GM15510 (cell line): ENCODE measurements around the gene SLC25A27.

ENCODE experiments used
- POLR2A ChIP-seq: IDR thresholded peaks from 3 replicates; pipeline ENCODE4 v1.6.1; 2011; ENCODE audit warnings: borderline replicate concordance; ENCODE audit not compliant: insufficient read length; ENCODE audit errors: extremely low read depth

SLC25A27 gene

DNA sequence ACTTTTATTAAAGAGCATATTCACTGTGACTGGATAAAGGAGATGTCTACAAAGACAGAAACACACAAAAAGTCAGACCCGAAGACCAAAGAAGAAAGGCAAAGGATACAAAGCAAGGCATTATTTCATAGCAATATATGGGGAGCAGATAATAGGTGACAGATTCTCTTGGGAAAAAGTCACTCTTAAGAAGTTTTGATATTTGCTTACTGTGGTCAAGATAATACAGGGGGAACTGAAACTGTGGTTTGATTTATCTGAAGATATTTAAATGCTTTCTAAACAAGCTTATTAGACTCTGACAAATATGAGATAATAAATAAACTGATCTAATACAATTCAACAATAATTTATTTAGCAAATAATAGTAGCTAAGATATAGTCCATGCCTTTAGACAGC lies 14.8 kb upstream of the SLC25A27 start:
- TF ChIP-seq POLR2A, result no peak

DNA sequence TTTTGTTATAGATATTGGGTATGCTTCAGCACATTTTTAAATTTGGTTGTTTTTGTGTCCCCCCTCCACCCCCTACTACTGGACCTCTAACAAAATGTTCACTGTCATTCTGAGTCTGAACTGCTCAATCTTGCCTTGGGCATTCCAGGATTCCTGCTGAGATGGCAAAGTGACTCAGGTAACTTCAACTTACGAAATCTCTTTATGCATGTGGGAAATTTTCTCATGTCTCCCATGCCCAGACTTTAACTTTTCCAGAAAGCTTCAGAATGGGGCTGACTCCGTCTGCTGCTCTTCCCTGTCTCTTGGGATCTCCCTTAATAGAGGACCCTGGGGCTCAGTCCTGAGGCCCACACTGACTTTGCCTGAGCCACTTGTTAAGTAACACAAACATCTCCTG lies 14.1 kb upstream of the SLC25A27 start:
- no peak for TF ChIP-seq POLR2A

DNA sequence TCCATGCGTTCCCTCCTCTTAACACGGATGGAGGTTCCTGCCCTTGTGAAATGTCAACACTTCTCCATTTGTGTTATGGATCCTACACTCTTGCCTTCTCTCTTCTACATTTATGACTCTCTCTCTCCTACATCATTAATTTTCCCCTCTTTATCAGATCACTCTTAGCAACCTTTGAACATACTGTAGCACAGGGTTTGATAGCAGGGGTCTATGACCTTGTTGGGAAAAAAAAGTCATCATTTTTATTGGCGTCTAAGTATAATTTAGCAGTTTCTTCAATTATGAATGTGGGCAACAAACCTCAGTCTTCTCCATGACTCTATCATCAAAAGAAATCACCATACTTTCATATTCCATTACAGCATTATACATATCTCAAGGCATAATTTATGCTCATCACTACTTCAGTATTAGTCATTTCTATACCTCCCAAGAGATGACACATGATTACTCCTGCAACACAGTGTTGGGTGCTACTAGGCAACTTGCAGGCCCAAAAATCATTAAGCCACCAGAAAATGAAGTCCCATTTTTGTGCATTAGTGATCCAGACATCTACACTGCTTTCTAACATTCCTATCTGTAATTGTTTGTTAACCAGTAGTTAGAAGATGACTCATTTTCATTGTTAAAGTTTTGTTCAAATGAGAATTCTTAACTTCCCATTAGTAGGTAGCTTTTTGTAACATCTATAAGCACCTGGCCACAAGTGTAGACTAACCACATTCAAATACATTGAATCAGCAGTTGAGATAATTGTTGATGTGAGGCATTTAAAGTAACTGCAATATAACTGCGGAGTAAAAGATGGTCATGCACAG lies 9.6 kb upstream of the SLC25A27 start:
- no peak for TF ChIP-seq POLR2A

DNA sequence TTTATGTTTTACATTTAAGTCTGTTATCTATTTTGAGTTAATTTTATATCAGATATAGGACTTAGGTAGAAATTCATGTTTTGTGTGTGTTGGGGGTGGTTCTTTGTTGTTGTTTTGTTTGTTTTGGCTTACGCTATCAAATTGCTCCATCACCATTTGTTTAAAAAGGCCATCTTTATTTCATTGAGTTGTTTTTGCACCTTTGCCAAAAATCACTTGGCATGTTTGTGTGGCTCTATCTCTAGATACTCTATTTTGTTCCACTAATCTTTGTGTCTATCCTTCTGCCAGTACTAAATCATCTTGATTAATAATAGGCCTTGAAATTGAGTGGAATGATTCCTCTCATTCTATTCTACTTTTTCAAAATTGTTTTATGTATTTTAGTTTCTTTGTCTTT lies 7.5 kb upstream of the SLC25A27 start:
- TF ChIP-seq POLR2A, result no peak

DNA sequence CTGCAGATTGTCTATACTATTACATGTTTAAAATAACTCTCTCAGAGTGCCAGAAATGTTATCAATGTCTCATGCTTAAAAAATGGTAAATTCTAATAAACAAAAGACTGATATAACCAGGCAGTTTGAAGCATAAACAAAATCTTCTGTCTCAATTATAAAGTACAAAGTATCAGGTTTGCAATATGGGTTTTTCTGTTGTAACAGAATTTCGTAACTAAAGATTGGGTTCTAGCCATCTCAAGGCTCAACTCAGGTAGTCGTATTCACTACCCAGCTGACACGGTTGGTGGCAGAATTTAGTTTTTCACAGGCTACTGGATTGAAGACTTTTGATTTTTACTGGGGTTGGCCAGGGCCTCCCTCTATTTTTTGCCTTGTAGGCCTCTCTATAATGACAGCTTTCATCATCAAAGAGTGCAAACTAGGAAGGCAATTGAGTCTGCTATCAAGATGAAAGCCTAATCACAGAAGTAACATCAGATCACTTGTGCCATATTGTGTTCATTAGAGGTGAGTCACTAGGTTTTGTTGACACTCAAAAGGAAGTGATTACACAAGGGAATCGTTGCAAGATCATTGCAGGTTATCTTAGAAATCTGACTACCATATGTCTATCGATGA lies 3.8 kb upstream of the SLC25A27 start:
- no peak for TF ChIP-seq POLR2A

DNA sequence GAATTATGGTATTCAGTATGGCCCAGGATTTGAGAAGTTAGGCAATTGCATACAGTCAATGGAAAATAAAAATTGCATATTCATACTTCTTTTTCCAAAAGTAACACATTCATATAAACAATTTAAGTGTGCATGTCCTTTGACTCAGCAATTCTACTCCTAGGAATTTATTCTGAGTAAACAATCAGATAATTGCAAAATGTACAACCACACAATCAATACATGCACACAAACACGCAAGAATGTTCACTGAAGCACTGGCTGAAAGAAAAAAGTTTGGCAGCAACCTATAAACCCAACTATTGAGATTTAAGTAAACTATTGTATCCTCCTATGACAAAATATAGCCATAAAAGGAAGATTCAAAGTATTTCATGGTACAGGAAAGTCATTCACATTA lies 1.8 kb upstream of the SLC25A27 start:
- TF ChIP-seq POLR2A, result no peak

DNA sequence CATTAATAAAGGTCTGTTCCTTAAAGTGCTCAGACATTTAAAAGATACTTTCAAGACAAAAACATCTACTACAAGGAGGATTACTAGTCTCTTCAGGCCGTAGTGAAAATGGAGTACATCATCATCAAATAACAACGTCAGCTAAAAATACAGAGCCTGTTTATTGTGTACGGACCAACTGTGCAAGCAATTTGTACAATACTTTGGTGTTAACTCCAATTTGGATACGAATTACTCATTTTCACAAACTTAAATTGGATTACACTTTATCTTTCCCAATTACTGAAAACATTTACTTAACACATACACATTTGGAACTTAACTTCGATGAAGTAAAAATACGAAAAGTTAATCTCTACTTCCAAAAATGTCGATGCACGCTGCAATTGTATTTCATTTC lies 959 bp upstream of the SLC25A27 start:
- no peak for TF ChIP-seq POLR2A

DNA sequence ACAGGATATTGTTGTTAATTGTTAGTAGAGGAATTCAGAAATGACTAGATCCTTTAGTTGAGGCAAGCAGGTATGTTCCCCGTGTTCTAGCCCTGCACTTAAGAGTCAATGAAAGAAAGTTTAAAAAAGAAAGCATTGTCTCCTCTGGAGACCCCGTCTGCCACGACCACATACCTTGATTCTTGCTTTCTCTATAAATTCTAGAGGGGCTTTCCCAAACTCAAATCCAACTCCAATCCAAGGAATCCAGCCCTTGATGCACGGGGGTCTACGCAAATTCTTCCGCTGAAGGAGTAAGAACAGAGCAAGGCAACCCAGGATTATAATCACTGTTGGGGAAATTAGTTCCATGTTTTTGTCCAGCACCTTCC lies 558 bp upstream of the SLC25A27 start:
- no peak for TF ChIP-seq POLR2A

DNA sequence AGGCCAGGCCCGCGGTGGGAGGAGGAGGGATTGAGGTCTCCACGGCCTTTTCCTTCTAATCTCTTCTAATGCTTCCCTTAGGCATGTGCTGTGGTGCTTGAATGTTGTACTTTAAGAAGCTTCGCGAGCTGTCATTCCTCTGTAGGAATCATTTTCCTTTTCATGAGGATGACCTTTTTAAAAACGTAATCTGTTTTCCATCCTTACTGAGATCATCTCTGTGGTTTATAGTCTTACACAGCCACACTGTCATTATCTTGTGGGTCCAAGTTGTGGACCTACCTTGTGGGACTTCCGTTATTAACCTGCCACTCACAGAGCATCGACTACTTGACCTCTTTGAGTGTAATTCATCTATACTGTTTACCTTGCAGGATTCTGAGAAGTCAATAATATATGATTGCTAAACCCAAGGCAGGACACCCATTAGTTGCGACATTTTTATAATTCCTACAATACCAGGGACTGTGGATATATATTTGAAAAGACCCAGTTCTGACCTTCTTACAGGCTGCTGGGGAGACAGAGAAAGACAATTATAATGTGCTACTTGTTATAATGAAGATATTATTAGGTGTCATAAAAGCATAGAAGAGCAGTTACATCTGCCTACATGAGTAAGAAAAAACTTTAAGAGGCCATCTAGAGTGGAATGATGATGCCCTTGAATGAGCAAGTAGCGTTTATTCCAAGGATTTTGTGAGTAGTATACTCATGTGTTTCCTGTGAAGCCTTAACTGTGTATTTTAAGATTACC lies 842 bp downstream of the SLC25A27 start:
- no peak for TF ChIP-seq POLR2A

DNA sequence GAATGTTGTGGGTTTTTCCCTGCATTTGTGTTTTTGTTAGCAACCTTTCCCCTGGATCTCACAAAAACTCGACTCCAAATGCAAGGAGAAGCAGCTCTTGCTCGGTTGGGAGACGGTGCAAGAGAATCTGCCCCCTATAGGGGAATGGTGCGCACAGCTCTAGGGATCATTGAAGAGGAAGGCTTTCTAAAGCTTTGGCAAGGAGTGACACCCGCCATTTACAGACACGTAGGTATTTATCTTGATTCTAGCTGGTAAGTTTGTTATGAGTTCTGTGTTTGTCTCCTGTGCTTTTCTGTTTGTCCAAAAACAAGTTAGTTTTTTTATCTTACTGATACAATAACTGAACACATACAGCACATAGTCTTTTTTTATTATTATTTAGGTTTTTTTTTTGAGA lies 3.0 kb downstream of the SLC25A27 start:
- TF ChIP-seq POLR2A, result no peak

DNA sequence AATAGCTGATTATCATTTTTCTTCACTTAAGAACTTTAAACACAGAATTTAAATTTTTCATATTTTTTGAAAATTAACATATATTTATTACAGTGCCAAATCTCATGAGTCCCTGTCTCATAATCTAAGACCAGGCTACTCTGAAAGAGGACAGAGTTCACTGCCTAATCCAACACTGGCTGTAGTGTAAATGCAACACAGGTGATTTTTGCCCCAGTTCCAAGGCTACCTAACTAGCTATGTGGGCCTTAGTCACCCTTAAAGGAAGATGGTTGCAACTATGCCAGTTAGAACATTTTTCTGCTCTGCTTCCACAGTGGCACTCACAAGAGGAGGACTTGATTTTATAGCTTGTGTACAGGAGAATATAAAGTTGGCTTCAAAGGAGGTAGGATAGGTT lies 4.9 kb downstream of the SLC25A27 start:
- TF ChIP-seq POLR2A, result no peak

DNA sequence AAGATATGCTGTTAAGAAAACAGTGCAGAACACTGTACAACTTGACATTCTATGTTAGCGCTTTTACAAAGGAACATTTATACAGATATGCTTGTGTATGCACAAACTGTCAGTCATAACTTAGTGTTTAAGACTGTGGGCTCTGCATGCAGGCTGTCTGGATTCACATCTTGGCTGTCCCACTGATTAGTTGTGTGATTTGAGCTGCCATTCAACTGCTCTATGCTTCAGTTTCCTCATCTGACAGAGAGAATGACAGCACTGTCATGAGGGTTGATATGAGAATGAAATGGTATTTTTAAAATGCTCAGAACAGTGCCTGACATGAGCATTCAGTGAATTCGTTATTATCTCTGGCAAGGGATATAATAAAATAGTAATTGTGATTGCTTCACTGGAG lies 8.7 kb downstream of the SLC25A27 start:
- no peak for TF ChIP-seq POLR2A

DNA sequence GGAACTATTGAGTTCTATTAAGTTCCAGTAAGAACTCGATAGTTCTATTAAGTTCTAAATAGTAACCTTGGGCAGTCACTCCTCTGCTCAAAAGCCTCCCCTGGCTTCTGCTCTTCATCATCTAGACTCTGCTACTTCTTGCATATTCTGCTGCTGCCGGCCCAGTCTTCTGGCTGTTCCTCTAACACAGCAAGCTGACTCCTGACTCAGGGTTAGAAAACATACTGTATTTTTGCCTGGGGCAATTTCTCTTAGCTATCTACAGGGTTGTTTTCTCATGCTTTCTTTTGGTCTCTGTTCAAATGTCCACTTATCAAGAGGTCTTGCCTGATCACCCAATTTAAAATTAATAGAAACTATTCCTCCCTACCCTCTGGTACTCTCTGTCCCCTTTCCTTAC lies 14.6 kb downstream of the SLC25A27 start:
- TF ChIP-seq POLR2A, result no peak

DNA sequence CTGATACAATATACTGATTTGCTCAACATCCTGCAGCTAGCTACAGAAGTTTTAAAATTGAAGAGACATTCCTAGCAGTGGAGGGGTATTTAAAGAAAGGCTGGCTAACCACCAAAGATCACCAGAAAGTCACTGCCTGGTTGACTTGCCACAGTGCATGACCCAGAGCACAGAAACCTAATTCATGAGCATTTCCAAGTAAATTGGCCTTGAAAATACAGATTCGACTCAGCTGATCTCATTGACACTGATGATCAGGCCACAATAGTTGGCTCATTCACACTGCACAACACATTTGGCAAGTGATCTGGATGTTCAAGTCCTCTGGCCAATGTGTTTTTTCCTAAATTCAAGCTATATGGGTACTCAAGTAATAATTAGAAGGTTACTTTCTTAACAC lies 21.6 kb downstream of the SLC25A27 start:
- TF ChIP-seq POLR2A, result no peak

DNA sequence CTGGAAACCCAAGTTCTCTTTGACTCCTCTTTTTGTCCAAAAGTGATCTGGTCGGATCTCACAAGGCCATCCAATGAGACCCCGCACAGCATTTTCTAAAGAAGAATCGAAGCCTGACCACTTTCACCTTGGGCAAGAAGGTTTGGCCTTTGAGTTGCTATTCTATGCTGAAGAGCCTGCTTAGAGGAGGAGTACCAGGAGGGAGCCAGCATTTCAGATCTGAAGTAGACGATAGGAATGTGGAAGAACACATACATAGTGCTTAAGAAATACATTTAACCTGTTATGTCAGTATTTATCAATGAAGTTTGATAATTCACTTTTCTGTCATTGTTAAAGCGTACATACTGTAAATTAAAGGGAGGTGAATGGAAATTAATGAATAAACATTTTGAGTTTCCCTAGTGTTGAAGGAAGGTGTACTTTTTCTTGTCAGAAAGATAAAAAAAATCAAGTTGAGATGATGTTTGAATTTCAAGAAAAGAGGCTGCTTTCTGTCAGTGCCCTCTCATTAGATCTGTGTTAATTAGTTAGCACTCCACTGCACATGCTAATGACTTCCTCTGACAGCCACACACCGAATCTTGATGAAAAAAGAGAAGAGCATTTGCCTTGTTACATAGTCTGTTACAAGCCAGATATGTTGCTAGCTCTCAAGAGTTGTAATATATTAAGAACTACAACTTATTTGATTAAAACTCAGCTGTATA lies 24.0 kb downstream of the SLC25A27 start:
- TF ChIP-seq POLR2A, result no peak

DNA sequence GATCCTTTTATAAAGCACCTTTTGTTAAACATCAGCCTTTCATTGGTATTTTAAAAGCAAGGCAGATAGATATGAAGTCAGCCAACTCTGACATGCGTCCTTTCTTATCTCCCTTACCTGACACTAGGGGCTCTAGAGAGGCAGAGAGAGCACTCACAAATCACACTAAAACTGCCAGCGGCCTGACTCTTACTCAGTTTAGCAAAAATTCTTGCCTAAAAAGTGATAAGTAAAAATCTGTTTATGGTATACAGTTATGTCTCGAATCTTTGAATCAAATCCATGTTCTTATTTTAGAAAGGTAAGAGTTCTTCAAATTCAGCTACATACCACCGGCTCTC lies 24.5 kb downstream of the SLC25A27 start:
- TF ChIP-seq POLR2A, result no peak

DNA sequence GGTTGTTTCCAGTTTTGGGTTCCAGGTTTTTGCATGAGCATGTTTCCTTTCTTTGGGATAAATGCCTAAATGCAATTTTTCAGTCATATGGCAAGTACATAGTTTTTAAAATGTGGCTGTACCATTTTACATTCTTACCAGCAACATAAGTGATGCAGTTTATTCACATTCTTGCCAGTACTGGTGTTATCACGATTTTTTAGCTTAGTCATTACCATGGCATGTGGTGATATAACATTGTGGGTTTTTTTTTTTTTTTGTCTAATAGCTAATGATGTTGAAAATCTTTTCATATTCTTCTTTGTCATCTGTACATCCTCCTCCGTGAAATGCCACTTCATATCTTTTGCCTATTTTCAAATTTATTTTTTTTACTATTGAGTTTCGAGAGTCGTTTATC lies 32.0 kb downstream of the SLC25A27 start:
- TF ChIP-seq POLR2A, result no peak
